B cell (primary cell): ENCODE measurements around the gene NPAS3.

Experiments
- EZH2 ChIP-seq: IDR thresholded peaks from 2 replicates; pipeline ENCODE4 v1.6.1; 2012; ENCODE audit warnings: borderline replicate concordance, low read depth, mild to moderate bottlenecking, moderate library complexity, low read length; ENCODE audit not compliant: insufficient read depth, poor library complexity, severe bottlenecking
- TF ChIP-seq, protein P1 (sequence below): fragments of 200-600 bp; IDR thresholded peaks from one replicate; pipeline ENCODE4 v1.8.0; 2022; ENCODE audit warnings: antibody characterized with exemption, mild to moderate bottlenecking

DNA sequence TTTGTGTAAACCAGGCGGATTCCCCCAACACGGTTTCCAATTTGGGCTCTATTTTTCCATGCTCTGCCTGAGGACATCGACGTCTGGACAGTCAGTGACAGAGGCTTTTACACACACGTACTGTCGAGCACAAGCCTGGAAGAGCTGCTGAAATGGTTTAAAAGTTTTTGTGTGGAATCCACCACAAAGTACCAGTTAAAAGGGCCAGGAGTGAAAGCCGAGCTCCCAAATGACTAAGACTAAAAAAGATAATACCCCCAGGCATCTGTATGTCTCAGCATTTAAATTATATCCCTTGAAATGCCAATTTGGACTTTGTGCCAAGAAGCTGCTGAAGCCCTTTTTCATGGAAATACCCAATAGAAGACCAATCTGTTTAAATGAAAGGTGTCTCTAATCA is 839.0 kb downstream of the NPAS3 start:
- TF ChIP-seq, protein P1, sequence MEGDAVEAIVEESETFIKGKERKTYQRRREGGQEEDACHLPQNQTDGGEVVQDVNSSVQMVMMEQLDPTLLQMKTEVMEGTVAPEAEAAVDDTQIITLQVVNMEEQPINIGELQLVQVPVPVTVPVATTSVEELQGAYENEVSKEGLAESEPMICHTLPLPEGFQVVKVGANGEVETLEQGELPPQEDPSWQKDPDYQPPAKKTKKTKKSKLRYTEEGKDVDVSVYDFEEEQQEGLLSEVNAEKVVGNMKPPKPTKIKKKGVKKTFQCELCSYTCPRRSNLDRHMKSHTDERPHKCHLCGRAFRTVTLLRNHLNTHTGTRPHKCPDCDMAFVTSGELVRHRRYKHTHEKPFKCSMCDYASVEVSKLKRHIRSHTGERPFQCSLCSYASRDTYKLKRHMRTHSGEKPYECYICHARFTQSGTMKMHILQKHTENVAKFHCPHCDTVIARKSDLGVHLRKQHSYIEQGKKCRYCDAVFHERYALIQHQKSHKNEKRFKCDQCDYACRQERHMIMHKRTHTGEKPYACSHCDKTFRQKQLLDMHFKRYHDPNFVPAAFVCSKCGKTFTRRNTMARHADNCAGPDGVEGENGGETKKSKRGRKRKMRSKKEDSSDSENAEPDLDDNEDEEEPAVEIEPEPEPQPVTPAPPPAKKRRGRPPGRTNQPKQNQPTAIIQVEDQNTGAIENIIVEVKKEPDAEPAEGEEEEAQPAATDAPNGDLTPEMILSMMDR: no peak
- TF ChIP-seq EZH2: no peak
